BJ (cell line): Measurements from ENCODE around the gene EID3. TPM values are rescaled to one million over a fixed set of nuclear protein-coding genes. Genes with fewer than 3 reads are reported as not detected.

Experiments used
- CTCF ChIA-PET: fragments of 350-600 bp; formaldehyde crosslinking; extraction: SDS; loops from one replicate; lab custom pipeline; 2021; ENCODE audit warnings: antibody characterized with exemption, inconsistent platforms; lab: Yijun Ruan, JAX
- POLR2A ChIA-PET: fragments of 300-600 bp; sonication (Branson Sonifier 250); formaldehyde crosslinking; extraction: SDS; loops from one replicate; lab custom pipeline; 2021; ENCODE audit warnings: antibody characterized with exemption; lab: Charles Lee
- DNase-seq: peaks from one replicate; pipeline ENCODE4 v3.0.0-alpha.2; 2011; ENCODE audit warnings: low read depth
- H3K27me3 ChIP-seq: 2 replicates; pipeline ENCODE4 v1.6.0; 2011; ENCODE audit warnings: low read length; ENCODE audit not compliant: control insufficient read depth, insufficient read depth
- H3K36me3 ChIP-seq: 2 replicates; pipeline ENCODE4 v1.5.1; 2011; ENCODE audit warnings: low read length; ENCODE audit not compliant: control insufficient read depth, insufficient read depth
- H3K4me3 ChIP-seq: 2 replicates; pipeline ENCODE4 v1.5.1; 2011; ENCODE audit warnings: low read depth, mild to moderate bottlenecking, control low read depth, low read length
- polyA plus RNA-seq: library from polyadenylated mRNA; depleted of rRNA; stranded (reverse); fragments of >200 nt; gene quantifications from 2 replicates; pipeline ENCODE4 v1.2.3, GENCODE V29; 2011
- TF ChIP-seq, protein P1 (sequence below): IDR thresholded peaks from 2 replicates; pipeline ENCODE4 v1.5.1; 2011; ENCODE audit warnings: low read depth, mild to moderate bottlenecking, control low read depth, inconsistent platforms, low read length, moderate library complexity; ENCODE audit not compliant: insufficient read depth

The EID3 gene
- polyA plus RNA-seq, 1 experiment, result 2.0 TPM

DNA sequence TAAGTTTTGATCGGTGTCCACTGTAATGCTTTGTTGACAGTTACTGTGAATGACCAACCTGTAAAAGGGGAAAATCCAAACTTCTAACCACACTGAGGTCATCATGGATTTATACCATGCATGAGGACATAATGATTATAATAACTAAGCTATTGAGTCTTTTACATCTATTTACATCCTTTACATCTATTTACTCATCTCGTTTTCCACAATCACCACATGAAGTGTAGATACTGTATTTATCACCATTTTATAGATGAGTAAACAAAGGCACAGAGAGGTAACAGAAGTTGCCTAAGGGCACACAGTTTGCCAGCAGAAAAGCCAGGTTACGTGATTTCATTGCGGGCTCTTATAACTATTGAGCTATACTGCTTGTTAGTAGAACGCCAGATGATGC is 27.9 kb upstream of the EID3 start:
- no peak for DNase-seq
- H3K27me3 ChIP-seq, result no peaks in the 10 kb centered on the region
- ChIA-PET CTCF (interaction anchor here (2.3 kb wide), 1 partner anchor 25 kb away, joined by 4 read pairs; no protein-coding TSS in a partner anchor), POLR2A (interaction anchor here (0.6 kb wide), 1 partner anchor 25 kb away, joined by 3 read pairs; no protein-coding TSS in a partner anchor)
- H3K4me3 ChIP-seq, result no peak overlapping the region
- TF ChIP-seq, protein P1, sequence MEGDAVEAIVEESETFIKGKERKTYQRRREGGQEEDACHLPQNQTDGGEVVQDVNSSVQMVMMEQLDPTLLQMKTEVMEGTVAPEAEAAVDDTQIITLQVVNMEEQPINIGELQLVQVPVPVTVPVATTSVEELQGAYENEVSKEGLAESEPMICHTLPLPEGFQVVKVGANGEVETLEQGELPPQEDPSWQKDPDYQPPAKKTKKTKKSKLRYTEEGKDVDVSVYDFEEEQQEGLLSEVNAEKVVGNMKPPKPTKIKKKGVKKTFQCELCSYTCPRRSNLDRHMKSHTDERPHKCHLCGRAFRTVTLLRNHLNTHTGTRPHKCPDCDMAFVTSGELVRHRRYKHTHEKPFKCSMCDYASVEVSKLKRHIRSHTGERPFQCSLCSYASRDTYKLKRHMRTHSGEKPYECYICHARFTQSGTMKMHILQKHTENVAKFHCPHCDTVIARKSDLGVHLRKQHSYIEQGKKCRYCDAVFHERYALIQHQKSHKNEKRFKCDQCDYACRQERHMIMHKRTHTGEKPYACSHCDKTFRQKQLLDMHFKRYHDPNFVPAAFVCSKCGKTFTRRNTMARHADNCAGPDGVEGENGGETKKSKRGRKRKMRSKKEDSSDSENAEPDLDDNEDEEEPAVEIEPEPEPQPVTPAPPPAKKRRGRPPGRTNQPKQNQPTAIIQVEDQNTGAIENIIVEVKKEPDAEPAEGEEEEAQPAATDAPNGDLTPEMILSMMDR, result no peak
- no peaks in the 10 kb centered on the region; the same call in 1 of the 2 replicates for H3K36me3 ChIP-seq

DNA sequence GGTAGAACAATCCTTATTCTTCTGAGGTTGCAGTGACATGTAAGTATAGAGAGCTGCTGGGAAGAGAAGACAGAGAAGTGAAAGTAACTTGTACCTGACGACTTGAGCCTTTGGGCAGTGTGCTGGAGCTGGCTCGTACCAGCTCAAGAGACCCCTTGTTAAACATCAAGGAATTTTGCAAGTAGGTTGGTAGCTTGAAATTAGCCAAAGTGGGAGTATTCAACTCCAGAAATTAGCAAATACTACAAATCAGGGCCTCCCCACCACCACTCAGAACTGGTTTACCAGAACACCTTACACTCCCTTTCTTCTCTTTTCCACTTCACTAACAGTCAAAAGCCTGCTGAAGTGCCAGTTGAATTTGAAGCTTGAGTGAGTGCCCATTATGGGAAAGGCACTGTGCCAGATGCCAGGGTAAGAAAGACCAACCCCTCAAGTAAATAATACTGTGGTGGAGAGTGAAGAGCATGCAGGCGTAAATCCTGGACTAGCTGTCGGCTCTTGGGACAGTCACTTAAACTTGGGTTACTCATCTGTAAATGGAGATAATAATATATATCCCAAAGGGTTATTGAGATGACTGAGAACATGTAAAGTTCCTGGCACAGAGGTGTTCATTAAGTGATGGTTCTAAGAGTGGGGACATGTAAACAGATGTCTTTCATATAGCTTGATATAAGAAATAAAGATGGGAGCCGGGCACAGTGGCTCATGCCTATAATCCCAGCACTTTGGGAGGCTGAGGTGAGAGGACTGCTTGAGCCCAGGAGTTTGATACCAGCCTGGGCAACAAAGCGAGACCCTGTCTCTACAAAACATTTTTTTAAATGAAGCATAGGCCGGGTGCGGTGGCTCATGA is 27.0 kb upstream of the EID3 start:
- no peak for DNase-seq
- no peaks in the 10 kb centered on the region; the same call in 1 of the 2 replicates for H3K36me3 ChIP-seq
- H3K27me3 ChIP-seq, result no peaks in the 10 kb centered on the region
- ChIA-PET POLR2A (no interaction called here), CTCF (no interaction called here)
- TF ChIP-seq, protein P1, result no peak
- no peak overlapping the region for H3K4me3 ChIP-seq

DNA sequence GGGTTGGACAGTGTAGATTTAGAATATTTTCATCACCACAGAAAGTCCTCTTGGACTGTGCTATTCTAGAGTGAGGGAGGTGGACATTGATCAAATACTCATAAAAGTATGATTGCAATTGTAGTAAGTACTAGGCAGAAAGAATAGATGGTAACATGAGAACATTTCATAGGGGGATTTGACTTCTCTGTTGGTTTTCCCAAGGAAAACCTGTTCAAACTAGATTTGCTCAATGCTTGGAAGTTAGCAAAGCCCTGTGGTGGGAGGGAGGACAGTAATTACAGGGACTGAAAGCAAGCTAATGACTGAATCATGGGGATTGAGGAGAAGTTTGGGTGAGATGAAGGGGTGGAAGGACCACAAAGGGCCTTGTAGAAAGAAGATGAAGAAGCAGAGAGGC is 24.4 kb upstream of the EID3 start:
- POLR2A ChIA-PET, result no interaction called here
- no peak for DNase-seq
- no peaks in the 10 kb centered on the region for H3K27me3 ChIP-seq
- TF ChIP-seq, protein P1, result no peak
- CTCF ChIA-PET, result no interaction called here
- no peak overlapping the region for H3K4me3 ChIP-seq
- no peaks in the 10 kb centered on the region for H3K36me3 ChIP-seq

DNA sequence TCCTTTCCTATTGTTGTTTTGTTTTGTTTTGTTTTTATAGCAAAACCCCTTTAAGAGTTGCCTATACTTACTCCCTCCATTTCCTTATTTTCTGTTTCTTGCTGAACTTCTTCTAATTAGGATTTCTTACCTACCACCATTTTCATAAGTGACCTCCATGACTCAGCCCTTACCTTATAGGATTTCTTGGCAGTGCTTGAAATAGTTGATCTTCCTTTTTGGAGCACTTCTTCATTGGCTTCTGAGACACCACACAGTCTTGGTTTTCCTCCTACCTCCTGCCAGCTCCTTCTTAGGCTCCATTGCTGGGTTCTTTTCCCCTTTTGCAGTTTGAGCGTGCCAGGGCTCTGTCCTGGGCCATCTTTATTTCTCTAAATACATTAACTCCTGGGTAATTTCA is 23.4 kb upstream of the EID3 start:
- ChIA-PET CTCF (interaction anchor here (1.2 kb wide), 1 partner anchor 17 kb away, joined by 3 read pairs; no protein-coding TSS in a partner anchor), POLR2A (no interaction called here)
- TF ChIP-seq, protein P1, result no peak
- no peak for DNase-seq
- no peaks in the 10 kb centered on the region for H3K36me3 ChIP-seq
- no peaks in the 10 kb centered on the region for H3K27me3 ChIP-seq
- H3K4me3 ChIP-seq, result 0 out of 2 replicates have a peak overlapping the region, but pooled peaks have one; percentile 7

DNA sequence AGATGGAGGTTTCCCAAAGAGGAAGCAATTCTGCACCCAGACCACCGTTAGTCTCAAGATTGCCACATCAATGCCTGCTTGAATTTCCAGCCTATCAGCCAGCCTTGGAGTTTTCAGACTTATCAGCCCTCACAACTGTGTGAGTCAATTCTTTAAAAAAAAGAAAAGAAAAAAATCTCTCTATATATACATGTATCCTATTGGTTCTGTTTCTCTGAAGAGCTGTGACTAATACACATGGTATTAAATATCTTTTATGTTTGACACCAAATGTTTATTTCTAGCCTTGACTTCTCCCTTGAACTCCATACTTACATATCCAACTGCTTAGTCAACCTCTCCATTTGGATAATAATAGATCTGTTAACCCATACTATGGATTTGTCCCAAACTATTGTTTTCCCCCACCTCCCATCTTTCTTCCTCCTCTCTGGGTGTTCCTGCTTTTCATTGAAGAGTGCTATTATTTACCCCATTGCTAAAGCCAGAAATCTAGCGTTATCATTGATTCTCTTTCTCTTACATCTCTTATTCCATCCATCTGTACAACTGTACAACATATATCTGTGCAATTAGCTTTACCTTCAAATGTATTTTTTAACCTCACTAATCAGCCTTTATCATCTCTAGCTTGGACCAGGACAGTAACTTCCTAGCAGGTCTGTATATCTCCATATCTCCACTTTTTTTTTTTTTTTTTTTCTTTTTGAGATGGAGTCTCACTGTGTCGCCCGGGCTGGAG is 22.7 kb upstream of the EID3 start:
- TF ChIP-seq, protein P1, result no peak
- Histone ChIP-seq H3K27me3 (no peaks in the 10 kb centered on the region), H3K4me3 (no peak overlapping the region), H3K36me3 (no peaks in the 10 kb centered on the region)
- DNase-seq, result peak; percentile 91
- ChIA-PET POLR2A (no interaction called here), CTCF (interaction anchor here (1.2 kb wide), 1 partner anchor 17 kb away, joined by 3 read pairs; no protein-coding TSS in a partner anchor)
